H9 (cell line): ENCODE results near the gene KCNA2. TPM values are rescaled to one million over a fixed set of nuclear protein-coding genes. Genes with fewer than 3 reads are reported as not detected.

Source experiments
- DNase-seq: peaks from one replicate; pipeline ENCODE4 v3.0.0-alpha.2; 2017
- H2AFZ ChIP-seq: one replicate; pipeline ENCODE4 v1.6.1; 2013; ENCODE audit warnings: mild to moderate bottlenecking, low read length, control low read depth, moderate library complexity
- H2AK5ac ChIP-seq: 2 replicates; pipeline ENCODE4 v1.6.1; 2013; ENCODE audit warnings: low read length, control low read depth, mixed read lengths; ENCODE audit not compliant: insufficient read length
- H2BK120ac ChIP-seq: one replicate; pipeline ENCODE4 v1.6.1; 2013; ENCODE audit warnings: low read depth, mild to moderate bottlenecking, low read length, control low read depth, inconsistent platforms; ENCODE audit not compliant: poor library complexity, severe bottlenecking
- H2BK12ac ChIP-seq: 2 replicates; pipeline ENCODE4 v1.6.1; 2013; ENCODE audit warnings: low read length, control low read depth, mixed read lengths, low read depth; ENCODE audit not compliant: insufficient read length
- H2BK15ac ChIP-seq: 2 replicates; pipeline ENCODE4 v1.6.1; 2013; ENCODE audit warnings: low read depth, low read length, control low read depth
- H2BK20ac ChIP-seq: one replicate; pipeline ENCODE4 v1.6.1; 2013; ENCODE audit warnings: low read depth, mild to moderate bottlenecking, low read length, control low read depth, inconsistent platforms; ENCODE audit not compliant: poor library complexity, severe bottlenecking
- H2BK5ac ChIP-seq: 2 replicates; pipeline ENCODE4 v1.6.1; 2013; ENCODE audit warnings: low read length, control low read depth, mixed read lengths; ENCODE audit not compliant: insufficient read length
- H3K14ac ChIP-seq: 2 replicates; pipeline ENCODE4 v1.6.1; 2013; ENCODE audit warnings: low read length, control low read depth; ENCODE audit not compliant: insufficient read depth
- H3K18ac ChIP-seq: 2 replicates; pipeline ENCODE4 v1.6.1; 2013; ENCODE audit warnings: low read depth, mild to moderate bottlenecking, mixed read lengths, low read length, control low read depth; ENCODE audit not compliant: insufficient read length
- H3K23ac ChIP-seq: 2 replicates; pipeline ENCODE4 v1.6.1; 2013; ENCODE audit warnings: low read length, control low read depth, mixed read lengths, low read depth; ENCODE audit not compliant: insufficient read length
- H3K23me2 ChIP-seq: 2 replicates; pipeline ENCODE4 v1.6.1; 2013; ENCODE audit warnings: low read depth, mild to moderate bottlenecking, mixed read lengths, low read length, control low read depth; ENCODE audit not compliant: insufficient read length, poor library complexity, severe bottlenecking
- H3K27ac ChIP-seq: 2 replicates; pipeline ENCODE4 v1.5.1; 2013; ENCODE audit warnings: low read length, control low read depth, mixed read lengths, low read depth; ENCODE audit not compliant: insufficient read length
- H3K27me3 ChIP-seq: 2 replicates; pipeline ENCODE4 v1.6.1; 2013; ENCODE audit warnings: low read length, control low read depth, inconsistent platforms; ENCODE audit not compliant: insufficient read depth
- H3K4ac ChIP-seq: 2 replicates; pipeline ENCODE4 v1.6.1; 2013; ENCODE audit warnings: low read depth, mild to moderate bottlenecking, control low read depth, inconsistent platforms, low read length, moderate library complexity
- H3K4me1 ChIP-seq: 2 replicates; pipeline ENCODE4 v1.6.1; 2013; ENCODE audit warnings: low read length, control low read depth, inconsistent platforms; ENCODE audit not compliant: insufficient read depth
- H3K4me2 ChIP-seq: 2 replicates; pipeline ENCODE4 v1.6.1; 2013; ENCODE audit warnings: low read length, control low read depth, mixed read lengths; ENCODE audit not compliant: insufficient read length, insufficient read depth
- H3K56ac ChIP-seq: 2 replicates; pipeline ENCODE4 v1.6.1; 2013; ENCODE audit warnings: low read depth, mild to moderate bottlenecking, mixed read lengths, low read length, control low read depth; ENCODE audit not compliant: insufficient read length
- H3K79me1 ChIP-seq: 2 replicates; pipeline ENCODE4 v1.6.1; 2013; ENCODE audit warnings: low read depth, mild to moderate bottlenecking, moderate library complexity, low read length, control low read depth, inconsistent platforms; ENCODE audit not compliant: insufficient read depth, poor library complexity, severe bottlenecking
- H3K79me2 ChIP-seq: 2 replicates; pipeline ENCODE4 v1.6.1; 2013; ENCODE audit warnings: low read length, control low read depth, inconsistent platforms; ENCODE audit not compliant: insufficient read depth
- H3K9ac ChIP-seq: 2 replicates; pipeline ENCODE4 v1.6.1; 2013; ENCODE audit warnings: low read length, control low read depth, mixed read lengths; ENCODE audit not compliant: insufficient read length; ENCODE audit errors: extremely low read depth
- H3K9me3 ChIP-seq: one replicate; pipeline ENCODE4 v1.6.1; 2013; ENCODE audit warnings: low read depth, low read length, inconsistent platforms; ENCODE audit not compliant: control insufficient read depth
- H3T11ph ChIP-seq: one replicate; pipeline ENCODE4 v1.6.1; 2013; ENCODE audit warnings: mild to moderate bottlenecking, low read length, control low read depth, inconsistent platforms
- H4K20me1 ChIP-seq: one replicate; pipeline ENCODE4 v1.6.1; 2013; ENCODE audit not compliant: control insufficient read depth, insufficient read length, insufficient read depth
- H4K5ac ChIP-seq: 2 replicates; pipeline ENCODE4 v1.6.1; 2013; ENCODE audit warnings: low read depth, mild to moderate bottlenecking, mixed read lengths, low read length, control low read depth; ENCODE audit not compliant: insufficient read length
- H4K8ac ChIP-seq: replicated peaks from 2 replicates; pipeline ENCODE4 v1.6.1; 2013; ENCODE audit warnings: low read length, control low read depth, mixed read lengths, low read depth; ENCODE audit not compliant: insufficient read length
- H4K91ac ChIP-seq: 2 replicates; pipeline ENCODE4 v1.6.1; 2013; ENCODE audit warnings: low read depth, mild to moderate bottlenecking, moderate library complexity, mixed read lengths, low read length, control low read depth; ENCODE audit not compliant: insufficient read length
- H3K27ac Mint-ChIP-seq, 3 experiments: 2 replicates in 2 of 3; 3 replicates in 1 of 3; pipeline ENCODE4 v1.8.0; 2020 to 2021; ENCODE audit warnings: mixed read lengths in 3 of 3, mild to moderate bottlenecking in 1 of 3, moderate library complexity in 1 of 3
- H3K27me3 Mint-ChIP-seq: 2 replicates; pipeline ENCODE4 v1.8.0; 2021; ENCODE audit warnings: low read depth, mild to moderate bottlenecking, moderate library complexity, mixed read lengths
- H3K36me3 Mint-ChIP-seq, 3 experiments: 2 replicates in 2 of 3; 3 replicates in 1 of 3; pipeline ENCODE4 v1.8.0; 2020 to 2021; ENCODE audit warnings: low read depth in 3 of 3, mixed read lengths in 3 of 3; ENCODE audit not compliant: insufficient read depth in 1 of 3
- H3K4me1 Mint-ChIP-seq, 2 experiments: 2 replicates each; pipeline ENCODE4 v1.8.0; 2020; ENCODE audit warnings: mixed read lengths in 2 of 2
- H3K4me3 Mint-ChIP-seq, 2 experiments: 2 replicates in 1 of 2; 3 replicates in 1 of 2; pipeline ENCODE4 v1.8.0; 2020 to 2021; ENCODE audit warnings: mild to moderate bottlenecking in 2 of 2, mixed read lengths in 2 of 2, moderate library complexity in 1 of 2
- H3K9me3 Mint-ChIP-seq, 2 experiments: 2 replicates in 1 of 2; 3 replicates in 1 of 2; pipeline ENCODE4 v1.8.0; 2020; ENCODE audit warnings: mild to moderate bottlenecking in 2 of 2, mixed read lengths in 2 of 2, moderate library complexity in 1 of 2
- WGBS: extraction: QIAGEN DNeasy Blood & Tissue Kit; methylation state at CpG from one replicate; pipeline ENCODE4 v1.1.7; 2013; ENCODE audit warnings: missing lambda C conversion rate, low lambda C conversion rate, mixed read lengths; ENCODE audit not compliant: insufficient read length; ENCODE audit errors: extremely low coverage; 5-methylcytosine and 5-hydroxymethylcytosine counted together
- total RNA-seq: library from RNA; stranded (reverse); gene quantifications from 2 replicates; pipeline ENCODE4 v1.2.1, GENCODE V29; 2021
- TF ChIP-seq, protein P1 (sequence below): fragments of 200-600 bp; sonication (generic); conservative IDR thresholded peaks from 3 replicates; pipeline ENCODE4 v1.8.0; 2021; ENCODE audit warnings: antibody characterized with exemption, mild to moderate bottlenecking

KCNA2 gene
- total RNA-seq, 1 experiment from 2014 or later: 0.33 TPM

DNA sequence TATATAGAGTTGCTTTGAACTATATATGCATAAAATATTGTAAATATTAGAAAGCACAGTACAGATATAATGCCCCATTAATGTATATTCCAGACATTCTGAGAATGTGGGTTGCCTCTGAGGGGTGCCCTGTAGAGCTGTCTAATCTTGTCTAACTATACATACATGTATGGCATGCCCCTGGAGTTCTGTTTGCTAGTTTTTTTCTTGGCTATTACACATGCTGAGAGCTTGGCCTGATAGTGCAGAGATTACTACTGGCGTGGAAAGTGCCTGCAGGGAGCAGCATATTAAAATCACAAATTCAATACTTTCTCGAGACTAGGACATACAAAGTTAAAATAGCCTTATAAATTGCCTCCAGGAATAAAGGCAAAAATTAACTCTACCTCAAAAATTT is 44.5 kb upstream of the KCNA2 start:
- no peak overlapping the region for H2AK5ac ChIP-seq
- no peaks in the 10 kb centered on the region for H3K4me1 ChIP-seq
- H3K27me3 Mint-ChIP-seq: peaks cover 3% of the 10 kb centered on the region; the same call in 1 of the 2 replicates
- H4K20me1 ChIP-seq: no peaks in the 10 kb centered on the region
- no peak overlapping the region for H2BK20ac ChIP-seq
- TF ChIP-seq, protein P1, sequence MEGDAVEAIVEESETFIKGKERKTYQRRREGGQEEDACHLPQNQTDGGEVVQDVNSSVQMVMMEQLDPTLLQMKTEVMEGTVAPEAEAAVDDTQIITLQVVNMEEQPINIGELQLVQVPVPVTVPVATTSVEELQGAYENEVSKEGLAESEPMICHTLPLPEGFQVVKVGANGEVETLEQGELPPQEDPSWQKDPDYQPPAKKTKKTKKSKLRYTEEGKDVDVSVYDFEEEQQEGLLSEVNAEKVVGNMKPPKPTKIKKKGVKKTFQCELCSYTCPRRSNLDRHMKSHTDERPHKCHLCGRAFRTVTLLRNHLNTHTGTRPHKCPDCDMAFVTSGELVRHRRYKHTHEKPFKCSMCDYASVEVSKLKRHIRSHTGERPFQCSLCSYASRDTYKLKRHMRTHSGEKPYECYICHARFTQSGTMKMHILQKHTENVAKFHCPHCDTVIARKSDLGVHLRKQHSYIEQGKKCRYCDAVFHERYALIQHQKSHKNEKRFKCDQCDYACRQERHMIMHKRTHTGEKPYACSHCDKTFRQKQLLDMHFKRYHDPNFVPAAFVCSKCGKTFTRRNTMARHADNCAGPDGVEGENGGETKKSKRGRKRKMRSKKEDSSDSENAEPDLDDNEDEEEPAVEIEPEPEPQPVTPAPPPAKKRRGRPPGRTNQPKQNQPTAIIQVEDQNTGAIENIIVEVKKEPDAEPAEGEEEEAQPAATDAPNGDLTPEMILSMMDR: no peak
- no peak overlapping the region for H2BK12ac ChIP-seq
- DNase-seq: no peak
- no peak overlapping the region for H2BK15ac ChIP-seq
- no peaks in the 10 kb centered on the region for H3K27me3 ChIP-seq
- H4K91ac ChIP-seq: no peak overlapping the region
- H3K9me3 Mint-ChIP-seq: no peaks in the 10 kb centered on the region
- H3K56ac ChIP-seq: no peak overlapping the region
- H3K27ac Mint-ChIP-seq: no peak overlapping the region
- no peak overlapping the region for H4K5ac ChIP-seq
- H2BK5ac ChIP-seq: no peak overlapping the region
- no peak overlapping the region for H3K4ac ChIP-seq
- H4K8ac ChIP-seq: no peak overlapping the region
- H3K18ac ChIP-seq: no peak overlapping the region
- no peak overlapping the region for H3K4me3 Mint-ChIP-seq
- no peaks in the 10 kb centered on the region for H3K36me3 Mint-ChIP-seq
- no peaks in the 10 kb centered on the region for H3K4me1 Mint-ChIP-seq
- no peaks in the 10 kb centered on the region for H3K79me1 ChIP-seq
- no peaks in the 10 kb centered on the region for H3K79me2 ChIP-seq
- no peak overlapping the region for H3K9ac ChIP-seq
- no CpG with 5 or more reads among the region's 2 CpGs for WGBS
- H3K23me2 ChIP-seq: no peaks in the 10 kb centered on the region
- no peaks in the 10 kb centered on the region for H3K9me3 ChIP-seq
- no peak overlapping the region for H3K23ac ChIP-seq
- no peak overlapping the region for H2AFZ ChIP-seq
- no peak overlapping the region for H3K4me2 ChIP-seq
- no peak overlapping the region for H2BK120ac ChIP-seq
- H3K14ac ChIP-seq: no peak overlapping the region
- H3K27ac ChIP-seq: no peak overlapping the region
- no peak overlapping the region for H3T11ph ChIP-seq
